HG03025 (cell line): ENCODE measurements around the gene RASEF.

Source experiments
- ATAC-seq: cut with Tn5 transposase; IDR thresholded peaks from one replicate; pipeline ENCODE4 v1.9.1; 2021; ENCODE audit warnings: mild to moderate bottlenecking, moderate library complexity; ENCODE audit not compliant: unreplicated experiment, low FRiP score

RASEF gene

DNA sequence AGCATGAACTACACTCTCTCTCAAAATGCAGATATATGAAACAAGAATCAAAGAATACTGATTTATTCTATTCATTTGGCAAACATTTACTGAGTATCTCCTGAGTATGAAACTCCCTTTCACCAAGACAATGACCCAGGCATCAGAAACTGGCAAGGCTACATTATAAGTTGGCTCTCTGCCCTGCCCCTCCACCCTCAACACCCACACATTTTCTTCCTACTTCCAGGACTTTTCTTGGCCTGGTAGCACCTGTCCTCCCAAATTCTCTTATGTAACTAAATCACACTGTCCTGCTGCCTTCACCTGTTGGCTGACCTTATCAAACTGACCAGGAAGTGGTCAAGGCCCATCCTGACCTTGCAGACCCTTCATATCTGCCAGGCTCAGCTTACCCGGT is 3.5 kb downstream of the RASEF start:
- ATAC-seq, result no peak

GRCh38 chr9:83056911-83057310 is 6.0 kb downstream of the RASEF start:
- no peak for ATAC-seq

GRCh38 chr9:83056174-83056573 is 6.8 kb downstream of the RASEF start:
- ATAC-seq, result no peak

DNA sequence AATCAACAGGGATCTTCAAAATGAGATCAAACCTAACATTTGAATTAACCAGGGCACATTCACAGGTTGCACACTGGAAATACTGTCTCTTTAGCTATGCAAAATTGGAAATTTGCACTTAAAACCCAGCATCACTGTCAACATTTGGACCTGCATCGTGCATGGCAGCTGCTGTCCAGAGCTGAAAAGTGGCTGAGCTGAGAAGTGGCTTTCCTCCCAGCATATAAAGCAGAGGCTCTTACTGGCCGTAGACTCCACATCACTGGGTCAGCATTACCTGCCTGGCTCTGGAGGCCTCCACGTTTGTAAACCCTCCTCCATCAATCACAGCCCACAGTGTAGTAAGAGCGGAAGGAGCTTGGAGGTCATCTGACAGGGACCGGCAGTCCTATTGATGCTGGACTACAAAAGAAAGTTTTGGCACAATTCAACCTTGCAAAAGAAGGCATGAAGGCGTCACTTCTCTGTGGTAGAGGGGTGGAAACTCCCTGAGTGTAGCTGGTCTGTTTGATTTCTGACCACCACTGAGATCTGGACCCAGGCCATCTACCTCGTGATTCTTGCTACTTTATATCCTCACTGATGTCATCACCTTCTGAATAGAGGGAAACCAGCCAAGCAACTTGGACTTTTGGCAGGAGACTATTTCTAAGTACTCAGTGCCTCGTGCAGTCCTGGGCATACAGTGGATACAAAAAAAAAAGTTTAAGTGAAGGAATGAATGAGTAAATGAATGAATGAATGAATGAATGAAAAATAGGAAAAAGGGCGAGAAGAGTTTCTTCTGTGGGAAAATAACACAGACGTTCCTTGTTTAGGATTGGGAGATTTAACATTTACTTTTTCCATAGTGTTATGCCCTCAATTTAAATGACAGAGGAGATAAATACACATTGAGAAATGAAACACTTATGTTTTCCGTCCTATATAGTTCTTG is 14.8 kb downstream of the RASEF start:
- no peak for ATAC-seq

- no peak for ATAC-seq
These were observed 19.3 kb downstream of the RASEF start for GRCh38 chr9:83043597-83043996.

DNA sequence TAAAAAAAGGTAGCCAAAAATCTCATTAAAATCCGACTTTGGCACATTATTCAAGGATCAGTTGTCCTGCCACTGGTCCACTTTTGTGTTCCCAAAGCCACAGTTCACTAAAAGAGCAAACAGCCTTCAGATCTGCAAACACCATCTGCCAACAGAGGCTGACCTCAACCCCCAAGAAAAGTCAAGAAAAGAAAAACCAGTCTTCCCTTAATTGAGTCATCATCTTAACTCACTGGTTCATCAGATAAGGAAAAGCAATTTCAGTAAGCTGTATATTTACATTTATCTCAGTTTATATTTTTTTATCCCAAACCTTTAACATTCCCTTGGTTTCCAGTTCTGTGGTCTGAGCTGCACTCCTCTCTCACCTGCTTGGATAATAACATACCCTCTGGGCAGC is 21.2 kb downstream of the RASEF start:
- ATAC-seq, result no peak

DNA sequence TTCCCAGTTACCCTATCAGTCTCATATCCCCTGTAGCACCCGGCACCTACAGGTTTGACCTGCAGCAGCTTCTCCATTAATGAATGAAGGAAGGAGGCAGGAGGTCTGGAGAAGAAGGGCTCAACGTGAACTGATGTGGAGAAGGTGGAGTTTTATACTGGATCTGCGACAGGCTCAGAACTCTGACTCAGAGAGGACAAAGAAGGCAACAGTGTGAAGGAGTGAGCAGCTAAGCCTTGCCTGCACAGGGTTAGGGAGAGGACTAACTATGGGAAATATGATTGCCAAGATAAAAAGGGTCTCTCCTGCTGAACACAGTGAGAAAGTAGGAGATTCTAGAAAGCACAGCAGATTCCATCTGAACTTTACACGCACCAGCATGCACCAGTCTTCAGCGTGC is 23.6 kb downstream of the RASEF start:
- ATAC-seq, result no peak

- no peak for ATAC-seq
These were observed 26.9 kb downstream of the RASEF start for GRCh38 chr9:83036043-83036442.

DNA sequence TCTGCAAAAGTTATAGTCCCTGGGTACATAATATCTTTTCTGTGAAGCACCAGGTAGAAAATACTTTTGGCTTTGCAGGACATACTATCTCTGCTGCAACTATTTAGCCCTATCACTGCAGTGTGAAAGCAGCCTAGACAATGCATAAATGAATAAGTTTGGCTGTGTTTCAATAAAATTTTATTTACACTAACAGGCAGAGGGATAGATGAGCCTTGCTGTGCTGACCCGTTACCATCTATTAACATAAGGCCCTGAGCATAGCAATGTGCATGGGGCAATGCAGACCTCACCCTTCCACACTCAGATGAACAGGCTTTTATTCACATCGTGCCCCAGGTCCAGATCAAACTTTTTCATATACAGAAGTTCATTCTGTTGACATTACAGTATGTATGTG is 27.8 kb downstream of the RASEF start:
- no peak for ATAC-seq

DNA sequence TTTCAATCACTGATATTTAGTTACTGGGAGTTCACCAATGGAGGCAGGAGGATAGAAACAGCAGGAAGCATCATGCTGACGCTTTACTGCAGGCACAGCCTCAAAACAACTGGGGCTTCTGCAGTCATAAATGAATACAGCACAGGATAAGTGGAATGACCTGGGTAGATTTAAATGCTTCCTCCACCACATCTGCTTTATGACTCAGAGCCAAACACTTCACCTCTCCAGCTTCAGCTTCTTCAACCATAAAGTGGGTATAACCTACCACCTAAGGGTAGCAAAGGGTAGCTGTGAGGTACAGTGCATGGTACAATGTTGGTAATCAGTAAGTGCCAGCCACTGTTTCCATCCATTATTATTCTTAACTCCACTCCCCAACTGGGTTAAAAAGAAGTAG is 28.4 kb downstream of the RASEF start:
- no peak for ATAC-seq

DNA sequence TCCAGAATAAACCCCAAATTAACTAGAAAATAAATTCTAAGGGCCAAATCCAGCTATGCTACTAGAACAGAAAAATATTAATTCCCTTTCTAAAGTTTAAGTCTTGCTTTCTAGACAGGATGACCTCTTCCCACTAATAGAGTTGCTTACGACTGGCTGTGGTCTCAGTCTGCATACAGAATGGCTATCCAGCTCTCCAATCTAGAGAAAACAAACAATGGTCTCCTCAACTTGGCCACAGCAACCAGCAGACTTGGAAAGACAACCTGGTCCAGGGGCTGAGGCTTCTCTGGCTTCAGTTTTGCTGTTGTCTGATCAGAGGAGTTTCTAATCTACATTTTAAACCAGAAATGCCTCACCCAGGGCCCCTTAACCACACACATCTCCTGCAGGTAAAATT is 28.9 kb downstream of the RASEF start:
- ATAC-seq, result no peak

GRCh38 chr9:83032065-83032625 is 30.8 kb downstream of the RASEF start:
- no peak for ATAC-seq

DNA sequence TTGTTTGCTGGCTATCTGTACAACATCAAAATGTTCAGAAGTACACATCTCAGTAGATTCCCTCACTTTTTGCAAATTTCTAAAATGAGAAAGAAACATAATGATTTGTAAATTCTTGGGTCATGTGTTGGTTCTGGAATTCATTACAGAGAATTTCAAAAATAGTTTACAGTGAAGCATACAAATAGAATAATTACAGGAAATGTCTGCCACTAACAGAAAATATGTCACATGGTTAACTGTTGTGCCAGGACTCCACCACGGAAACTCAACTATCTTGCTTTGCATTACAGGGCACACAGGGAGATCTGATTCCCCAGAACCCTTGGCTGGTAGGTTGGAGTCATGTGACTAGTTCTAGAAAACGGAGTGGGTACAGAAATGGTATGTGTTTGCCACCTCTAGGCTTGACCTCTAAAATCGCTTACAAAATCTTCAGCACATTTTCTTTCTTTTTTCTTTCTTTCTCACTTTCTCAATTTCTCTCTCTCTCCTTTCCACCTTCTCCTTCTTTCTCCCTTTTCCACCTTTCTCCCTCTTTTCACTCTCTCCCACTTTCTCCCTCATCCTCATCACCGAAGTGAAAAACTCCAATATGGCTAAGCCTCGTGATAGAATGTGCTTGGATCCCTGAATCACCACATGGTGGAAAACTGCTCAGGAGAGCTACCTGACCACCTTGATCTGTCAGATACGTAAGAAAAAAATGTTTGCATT is 32.4 kb downstream of the RASEF start:
- ATAC-seq, result no peak

GRCh38 chr9:83029531-83030137 is 33.3 kb downstream of the RASEF start:
- ATAC-seq, result no peak

DNA sequence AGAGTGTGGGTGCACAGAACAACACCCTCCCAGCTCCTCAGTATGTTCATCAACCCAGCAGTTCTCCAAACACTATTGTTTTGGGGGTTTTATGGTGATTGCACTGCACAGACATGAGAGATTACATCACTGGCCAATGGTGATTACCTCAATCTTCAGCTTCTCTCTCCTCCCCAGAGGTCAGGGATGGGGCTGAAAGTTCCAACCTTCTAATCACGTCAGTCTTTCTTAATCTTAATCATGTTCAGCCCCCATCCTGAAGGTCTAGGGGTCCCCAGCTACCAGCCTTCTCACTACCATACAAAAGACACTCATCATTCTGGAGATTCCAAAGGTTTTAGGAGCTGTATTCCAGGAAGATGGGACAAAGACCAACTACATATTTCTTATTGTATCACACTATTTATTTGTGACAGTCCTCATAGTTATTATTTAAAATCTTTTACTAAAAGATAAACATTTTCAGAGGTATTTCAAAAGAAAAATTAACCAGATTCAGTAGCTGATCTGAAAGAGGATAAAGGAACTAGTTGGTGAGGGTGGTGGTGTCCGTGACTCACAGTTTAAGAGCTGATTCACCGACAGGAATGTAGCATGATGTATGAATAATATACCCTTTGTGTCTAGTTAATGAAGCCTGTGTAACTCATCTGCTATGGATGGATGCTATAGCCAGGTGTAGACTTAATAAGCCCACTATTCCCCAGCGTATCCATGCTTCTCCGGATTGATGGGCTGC is 35.6 kb downstream of the RASEF start:
- no peak for ATAC-seq

DNA sequence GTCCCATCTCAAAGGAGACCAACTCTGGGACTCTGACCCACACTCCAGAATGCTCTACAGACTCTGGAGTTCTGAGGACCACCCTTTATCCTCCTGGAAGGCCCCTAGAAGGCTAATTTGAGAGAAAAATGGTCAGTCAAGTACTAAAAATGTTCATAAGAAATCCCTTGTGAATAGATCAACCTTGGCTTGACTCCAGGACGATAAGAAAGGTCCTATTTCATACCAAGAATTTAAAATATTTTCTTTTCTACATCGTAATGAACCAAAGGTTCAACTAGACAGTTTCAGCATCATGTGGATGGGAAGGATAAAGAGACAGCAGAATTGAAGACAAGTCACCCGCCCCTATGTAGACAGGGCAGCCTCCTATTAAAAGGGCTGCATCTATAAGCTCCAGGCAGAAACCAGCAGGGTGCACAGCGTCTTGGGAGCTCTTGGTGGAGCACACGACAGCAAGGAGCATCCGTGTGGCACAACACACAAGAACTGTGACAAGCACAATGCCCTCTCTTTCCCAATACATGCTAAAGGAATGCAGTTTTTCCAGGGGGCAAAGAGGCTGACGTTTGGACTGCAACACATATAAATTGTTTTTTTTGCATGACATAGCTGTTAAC is 38.3 kb downstream of the RASEF start:
- no peak for ATAC-seq

- no peak for ATAC-seq
These were observed 39.8 kb downstream of the RASEF start for GRCh38 chr9:83023151-83023550.

DNA sequence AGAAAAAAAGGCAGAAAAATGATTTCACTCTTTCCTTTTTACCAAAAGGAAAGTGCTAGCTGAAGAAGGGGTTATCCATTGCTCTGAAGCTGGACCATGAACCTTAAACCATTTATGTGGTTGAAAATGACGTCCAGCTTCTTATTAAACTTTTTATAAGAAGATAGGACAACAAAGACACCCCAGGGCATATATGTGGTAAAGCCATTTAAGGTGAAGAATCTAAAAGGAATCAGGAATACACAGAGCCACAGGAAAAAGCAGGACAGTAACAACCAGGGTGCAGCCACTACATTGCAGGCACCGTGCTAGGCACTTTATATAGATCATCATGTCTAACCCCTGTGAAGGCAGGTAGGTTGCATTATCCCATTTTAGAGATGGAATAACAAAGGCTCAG is 42.1 kb downstream of the RASEF start:
- ATAC-seq, result no peak

DNA sequence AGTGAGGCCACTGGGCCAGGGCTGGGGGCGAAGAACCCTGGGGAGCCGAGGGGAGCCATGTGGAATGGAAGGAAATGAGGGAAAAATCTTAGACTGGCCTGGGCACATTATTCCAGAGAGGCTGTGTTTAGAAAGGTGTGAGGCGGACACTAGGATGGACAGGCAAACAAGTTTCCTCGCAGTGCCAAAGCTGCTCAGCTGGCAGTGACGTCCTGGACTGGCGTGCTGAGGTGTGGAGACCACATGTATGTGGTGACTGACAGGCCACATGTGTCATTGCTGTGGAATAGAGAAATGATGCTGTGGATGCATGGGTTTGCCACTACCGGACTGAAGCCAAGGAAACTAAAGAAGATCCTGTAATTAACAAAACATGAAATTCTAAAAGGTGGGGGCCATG is 42.6 kb downstream of the RASEF start:
- ATAC-seq, result no peak

GRCh38 chr9:83019246-83019645 is 43.7 kb downstream of the RASEF start:
- no peak for ATAC-seq
